ENCODE data around the gene PIK3R4. TPM values are rescaled to one million over a fixed set of nuclear protein-coding genes. Genes with fewer than 3 reads are reported as not detected.

PIK3R4 gene
- total RNA-seq, 1 donor = 27.7 TPM

- no peak for DNase-seq (ENCODE audit: low read depth in 2 of 3, low spot score in 2 of 3)
Measured at GRCh38 chr3:130644628-130645253, 101.9 kb downstream of the PIK3R4 start.

- no peak for DNase-seq (ENCODE audit: low read depth in 2 of 3, low spot score in 2 of 3)
Measured at GRCh38 chr3:130640027-130640426, 106.6 kb downstream of the PIK3R4 start.

- DNase-seq (ENCODE audit: low read depth in 2 of 3, low spot score in 2 of 3) = no peak
Measured at GRCh38 chr3:130636480-130637234, 110.0 kb downstream of the PIK3R4 start.

- DNase-seq (ENCODE audit: low read depth in 2 of 3, low spot score in 2 of 3) = no peak
Measured at GRCh38 chr3:130635978-130636377, 110.7 kb downstream of the PIK3R4 start.

- DNase-seq (ENCODE audit: low read depth in 2 of 3, low spot score in 2 of 3) = no peak
Measured at GRCh38 chr3:130635285-130635684, 111.3 kb downstream of the PIK3R4 start.

Other genes starting within 250 kb of the PIK3R4 start
- 0.27 TPM for gene COL6A6, start 229.7 kb downstream of the PIK3R4 start, total RNA-seq
- gene ATP2C1, start 147.3 kb upstream of the PIK3R4 start, total RNA-seq = 68.9 TPM

Data from hematopoietic multipotent progenitor cell (in vitro differentiated cells).